Astrocyte (in vitro differentiated cells and primary cell): ENCODE measurements around the gene SLC43A3. TPM values are rescaled to one million over a fixed set of nuclear protein-coding genes. Genes with fewer than 3 reads are reported as not detected.

Source experiments
- DNase-seq: peaks from one replicate; pipeline ENCODE4 v3.0.0-alpha.2; 2010; ENCODE audit warnings: low read depth
- FAIRE-seq: peaks from 2 replicates; lab custom pipeline; 2011; peaks lifted over from hg19 to GRCh38; lab: Jason Lieb, UNC
- H2AFZ ChIP-seq: 2 replicates; pipeline ENCODE4 v1.6.0; 2012; ENCODE audit warnings: low read depth, low read length, inconsistent platforms
- H3K27ac ChIP-seq: 2 replicates; pipeline ENCODE4 v1.5.1; 2011; ENCODE audit warnings: low read depth, low read length, inconsistent platforms
- H3K27me3 ChIP-seq: 2 replicates; pipeline ENCODE4 v1.6.0; 2011; ENCODE audit warnings: low read length, inconsistent platforms; ENCODE audit not compliant: insufficient read depth
- H3K36me3 ChIP-seq: 2 replicates; pipeline ENCODE4 v1.5.1; 2011; ENCODE audit warnings: low read length, inconsistent platforms; ENCODE audit not compliant: insufficient read depth
- H3K4me1 ChIP-seq: 2 replicates; pipeline ENCODE4 v1.5.1; 2011; ENCODE audit warnings: low read length, inconsistent platforms; ENCODE audit not compliant: insufficient read depth
- H3K4me2 ChIP-seq: 2 replicates; pipeline ENCODE4 v1.6.0; 2012; ENCODE audit warnings: low read length, inconsistent platforms
- H3K4me3 ChIP-seq: 2 replicates; pipeline ENCODE4 v1.5.1; 2011; ENCODE audit warnings: low read depth, mild to moderate bottlenecking, low read length, inconsistent platforms; ENCODE audit not compliant: insufficient read depth
- H3K79me2 ChIP-seq: 2 replicates; pipeline ENCODE4 v1.6.0; 2012; ENCODE audit warnings: mild to moderate bottlenecking, low read length, inconsistent platforms; ENCODE audit not compliant: insufficient read depth
- H3K9ac ChIP-seq: 2 replicates; pipeline ENCODE4 v1.6.0; 2012; ENCODE audit warnings: mild to moderate bottlenecking, low read length, inconsistent platforms
- H3K9me3 ChIP-seq: 2 replicates; pipeline ENCODE4 v1.5.1; 2012; ENCODE audit warnings: low read depth, mild to moderate bottlenecking, low read length, inconsistent platforms; ENCODE audit not compliant: insufficient read depth
- H4K20me1 ChIP-seq: 2 replicates; pipeline ENCODE4 v1.6.0; 2012; ENCODE audit warnings: low read length, inconsistent platforms; ENCODE audit not compliant: insufficient read depth
- H3K27ac Mint-ChIP-seq: one replicate; pipeline ENCODE4 v1.8.0; 2021; ENCODE audit warnings: mild to moderate bottlenecking, mixed read lengths; ENCODE audit not compliant: unreplicated experiment
- H3K27me3 Mint-ChIP-seq: one replicate; pipeline ENCODE4 v1.8.0; 2021; ENCODE audit warnings: low read depth, mixed read lengths; ENCODE audit not compliant: unreplicated experiment
- H3K36me3 Mint-ChIP-seq: one replicate; pipeline ENCODE4 v1.8.0; 2021; ENCODE audit warnings: low read depth, mixed read lengths; ENCODE audit not compliant: unreplicated experiment
- H3K4me1 Mint-ChIP-seq: one replicate; pipeline ENCODE4 v1.8.0; 2021; ENCODE audit warnings: low read depth, mixed read lengths; ENCODE audit not compliant: unreplicated experiment
- H3K4me3 Mint-ChIP-seq: one replicate; pipeline ENCODE4 v1.8.0; 2021; ENCODE audit warnings: mild to moderate bottlenecking, moderate library complexity, mixed read lengths; ENCODE audit not compliant: unreplicated experiment
- H3K9me3 Mint-ChIP-seq: one replicate; pipeline ENCODE4 v1.8.0; 2021; ENCODE audit warnings: mild to moderate bottlenecking, mixed read lengths; ENCODE audit not compliant: unreplicated experiment
- EZH2 ChIP-seq: IDR thresholded peaks from 2 replicates; pipeline ENCODE4 v1.6.1; 2012; ENCODE audit warnings: mild to moderate bottlenecking, low read length, inconsistent platforms; ENCODE audit not compliant: insufficient read depth
- total RNA-seq: library from RNA; stranded (reverse); gene quantifications from 2 replicates; pipeline ENCODE4 v1.2.1, GENCODE V29; 2021
- TF ChIP-seq, protein P1 (sequence below): IDR thresholded peaks from 2 replicates; pipeline ENCODE4 v1.5.1; 2011; ENCODE audit warnings: low read depth, mild to moderate bottlenecking, inconsistent platforms, low read length, moderate library complexity; ENCODE audit not compliant: insufficient read depth

The SLC43A3 gene
- total RNA-seq, 1 donor from 2014 or later: 16.4 TPM

DNA sequence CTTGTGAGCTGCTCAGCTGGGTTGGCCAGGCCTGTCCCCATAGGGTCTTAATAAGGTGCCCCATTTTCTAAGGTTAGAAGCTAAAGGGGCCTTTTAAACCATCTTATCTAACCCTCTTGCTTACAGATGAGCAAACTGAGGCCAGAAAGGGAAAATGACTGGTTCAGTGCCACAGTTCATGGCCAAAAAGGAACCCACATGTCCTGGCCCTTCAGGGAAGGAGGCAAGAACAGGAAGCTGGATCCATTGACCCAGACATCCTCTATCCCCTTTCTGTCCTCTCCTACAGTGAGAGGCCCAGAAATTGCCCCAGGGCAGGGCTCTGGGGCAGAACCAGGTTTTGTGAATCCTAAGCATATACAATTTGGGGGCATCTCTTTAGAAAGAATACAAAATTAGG, 56.0 kb downstream of the SLC43A3 start:
- no peak overlapping the region for H3K27ac Mint-ChIP-seq
- H3K27ac ChIP-seq: no peak overlapping the region
- no peak overlapping the region for H3K4me3 Mint-ChIP-seq
- no peak overlapping the region for H2AFZ ChIP-seq
- H3K36me3 ChIP-seq: no peaks in the 10 kb centered on the region
- DNase-seq: no peak
- H3K27me3 Mint-ChIP-seq: peaks cover 18% of the 10 kb centered on the region
- peaks cover 4% of the 10 kb centered on the region for H3K27me3 ChIP-seq
- no peaks in the 10 kb centered on the region for H3K36me3 Mint-ChIP-seq
- no peak for FAIRE-seq
- no peaks in the 10 kb centered on the region for H4K20me1 ChIP-seq
- peaks cover 1% of the 10 kb centered on the region for H3K9me3 Mint-ChIP-seq
- no peak for TF ChIP-seq EZH2
- TF ChIP-seq, protein P1, sequence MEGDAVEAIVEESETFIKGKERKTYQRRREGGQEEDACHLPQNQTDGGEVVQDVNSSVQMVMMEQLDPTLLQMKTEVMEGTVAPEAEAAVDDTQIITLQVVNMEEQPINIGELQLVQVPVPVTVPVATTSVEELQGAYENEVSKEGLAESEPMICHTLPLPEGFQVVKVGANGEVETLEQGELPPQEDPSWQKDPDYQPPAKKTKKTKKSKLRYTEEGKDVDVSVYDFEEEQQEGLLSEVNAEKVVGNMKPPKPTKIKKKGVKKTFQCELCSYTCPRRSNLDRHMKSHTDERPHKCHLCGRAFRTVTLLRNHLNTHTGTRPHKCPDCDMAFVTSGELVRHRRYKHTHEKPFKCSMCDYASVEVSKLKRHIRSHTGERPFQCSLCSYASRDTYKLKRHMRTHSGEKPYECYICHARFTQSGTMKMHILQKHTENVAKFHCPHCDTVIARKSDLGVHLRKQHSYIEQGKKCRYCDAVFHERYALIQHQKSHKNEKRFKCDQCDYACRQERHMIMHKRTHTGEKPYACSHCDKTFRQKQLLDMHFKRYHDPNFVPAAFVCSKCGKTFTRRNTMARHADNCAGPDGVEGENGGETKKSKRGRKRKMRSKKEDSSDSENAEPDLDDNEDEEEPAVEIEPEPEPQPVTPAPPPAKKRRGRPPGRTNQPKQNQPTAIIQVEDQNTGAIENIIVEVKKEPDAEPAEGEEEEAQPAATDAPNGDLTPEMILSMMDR: no peak
- no peak overlapping the region for H3K4me2 ChIP-seq
- peaks cover 4% of the 10 kb centered on the region for H3K4me1 ChIP-seq
- no peak overlapping the region for H3K4me3 ChIP-seq
- H3K9ac ChIP-seq: no peak overlapping the region
- H3K79me2 ChIP-seq: no peaks in the 10 kb centered on the region
- H3K9me3 ChIP-seq: no peaks in the 10 kb centered on the region
- no peaks in the 10 kb centered on the region for H3K4me1 Mint-ChIP-seq

DNA sequence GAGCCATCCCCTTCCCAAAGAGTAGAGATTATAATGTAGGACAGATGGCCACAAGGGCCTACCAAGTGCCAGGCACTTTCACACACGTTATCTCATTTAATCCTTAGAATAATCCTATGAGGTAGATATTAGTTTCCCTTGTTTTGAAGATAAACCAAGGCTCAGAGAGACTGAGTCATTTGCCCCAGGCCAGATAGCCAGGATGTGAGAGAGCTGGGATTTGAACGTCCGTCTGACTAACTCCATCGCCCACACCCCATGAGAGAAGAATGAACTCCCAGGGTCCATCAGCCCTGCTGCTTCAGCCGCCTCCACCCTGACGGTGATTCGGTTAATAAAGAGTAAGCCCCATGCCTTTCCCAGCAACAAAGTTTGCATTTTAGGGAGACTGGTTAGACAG, 56.7 kb downstream of the SLC43A3 start:
- Mint-ChIP-seq H3K4me3 (no peak overlapping the region), H3K27ac (no peak overlapping the region), H3K27me3 (peaks cover 22% of the 10 kb centered on the region), H3K4me1 (no peaks in the 10 kb centered on the region), H3K9me3 (peaks cover 1% of the 10 kb centered on the region), H3K36me3 (no peaks in the 10 kb centered on the region)
- FAIRE-seq (no peak), DNase-seq (peak; percentile 5)
- TF ChIP-seq EZH2: no peak
- TF ChIP-seq, protein P1: no peak
- no peak overlapping the region for H2AFZ ChIP-seq
- peaks cover 4% of the 10 kb centered on the region for H3K27me3 ChIP-seq
- peaks cover 4% of the 10 kb centered on the region for H3K4me1 ChIP-seq
- no peaks in the 10 kb centered on the region for H3K79me2 ChIP-seq
- H3K9me3 ChIP-seq: no peaks in the 10 kb centered on the region
- H3K36me3 ChIP-seq: no peaks in the 10 kb centered on the region
- H3K9ac ChIP-seq: no peak overlapping the region
- H3K4me2 ChIP-seq: no peak overlapping the region
- no peak overlapping the region for H3K27ac ChIP-seq
- H3K4me3 ChIP-seq: no peak overlapping the region
- H4K20me1 ChIP-seq: no peaks in the 10 kb centered on the region

DNA sequence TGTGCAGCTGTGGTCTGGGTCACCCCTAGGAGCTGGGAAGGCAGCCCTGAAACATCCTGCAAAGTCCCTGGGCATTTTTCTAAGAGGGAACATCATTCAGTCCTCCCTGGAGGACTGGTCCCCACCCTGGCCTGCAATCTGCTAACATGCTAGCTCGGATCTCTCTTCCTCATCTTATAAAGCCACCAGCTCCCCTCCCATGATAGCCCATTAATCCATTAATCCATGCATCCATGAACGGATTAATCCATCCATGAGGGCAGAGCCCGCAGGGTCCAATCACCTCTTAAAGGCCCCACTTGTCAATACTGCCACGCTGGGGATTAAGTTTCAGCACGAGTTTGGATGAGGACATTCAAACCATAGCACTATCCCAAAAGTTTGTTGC, 58.1 kb downstream of the SLC43A3 start:
- no peaks in the 10 kb centered on the region for H3K4me1 Mint-ChIP-seq
- Histone ChIP-seq H3K36me3 (no peaks in the 10 kb centered on the region), H3K9ac (no peak overlapping the region), H3K4me3 (no peak overlapping the region), H3K27ac (no peak overlapping the region), H3K4me1 (peaks cover 4% of the 10 kb centered on the region), H2AFZ (no peak overlapping the region), H3K4me2 (no peak overlapping the region), H3K79me2 (no peaks in the 10 kb centered on the region), H3K9me3 (no peaks in the 10 kb centered on the region), H4K20me1 (no peaks in the 10 kb centered on the region), H3K27me3 (peaks cover 13% of the 10 kb centered on the region)
- no peak for FAIRE-seq
- no peak for DNase-seq
- H3K27me3 Mint-ChIP-seq: peaks cover 34% of the 10 kb centered on the region
- no peak overlapping the region for H3K27ac Mint-ChIP-seq
- H3K9me3 Mint-ChIP-seq: peaks cover 4% of the 10 kb centered on the region
- no peaks in the 10 kb centered on the region for H3K36me3 Mint-ChIP-seq
- no peak overlapping the region for H3K4me3 Mint-ChIP-seq
- TF ChIP-seq, protein P1: no peak
- TF ChIP-seq EZH2: no peak
